DMS153 treated with DMSO at 0.1 percent for 48 hours (cell line): ENCODE data around the gene NAB1.
"Not testable (repeated sequence)": the region's sequence is repeated elsewhere in the genome, so short reads cannot be mapped to it uniquely, and the experiment has no call there.

Source experiments
- DNase-seq: peaks from one replicate; lab custom pipeline; 2025; ENCODE audit not compliant: unreplicated experiment; lab: John Stamatoyannopoulos, UW

The NAB1 gene

GRCh38 chr2:190708650-190709049, 59.8 kb downstream of the NAB1 start:
- not testable (repeated sequence) for DNase-seq

- no peak for DNase-seq
Observed at GRCh38 chr2:190711069-190711468, 62.2 kb downstream of the NAB1 start.

GRCh38 chr2:190713471-190713870, 64.6 kb downstream of the NAB1 start:
- DNase-seq, result no peak

GRCh38 chr2:190714958-190715357, 66.1 kb downstream of the NAB1 start:
- no peak for DNase-seq

- DNase-seq, result no peak
Observed at GRCh38 chr2:190716176-190716807, 67.4 kb downstream of the NAB1 start.

- no peak for DNase-seq
Observed at GRCh38 chr2:190717306-190717705, 68.4 kb downstream of the NAB1 start.

- peak; percentile 21 for DNase-seq
Observed at GRCh38 chr2:190717764-190718651, 69.1 kb downstream of the NAB1 start.

- peak; percentile 10 for DNase-seq
Observed at GRCh38 chr2:190718652-190719526, 70.0 kb downstream of the NAB1 start.

GRCh38 chr2:190720276-190720675, 71.4 kb downstream of the NAB1 start:
- DNase-seq, result no peak

GRCh38 chr2:190720691-190721090, 71.8 kb downstream of the NAB1 start:
- DNase-seq, result no peak

- no peak for DNase-seq
Observed at GRCh38 chr2:190722061-190722759, 73.3 kb downstream of the NAB1 start.

- no peak for DNase-seq
Observed at GRCh38 chr2:190722835-190723234, 74.0 kb downstream of the NAB1 start.

GRCh38 chr2:190723397-190724090, 74.7 kb downstream of the NAB1 start:
- DNase-seq, result no peak

- DNase-seq, result no peak
Observed at GRCh38 chr2:190726255-190726654, 77.4 kb downstream of the NAB1 start.

- DNase-seq, result no peak
Observed at GRCh38 chr2:190736355-190736754, 87.5 kb downstream of the NAB1 start.

- no peak for DNase-seq
Observed at GRCh38 chr2:190740449-190740848, 91.6 kb downstream of the NAB1 start.
